Adrenal gland (tissue), 5 donors: ENCODE data around the gene RBP2.

ENCODE experiments used
- CTCF ChIP-seq, 6 experiments: fragments of 450-650 bp in 4 of 6; fragments of 200-600 bp in 2 of 6; sonication (generic) in 1 of 6; IDR thresholded peaks; 1 replicate in 5 of 6; 2 replicates in 1 of 6; pipeline versions ENCODE4 v1.5.1 to v1.8.0; 2016 to 2021; ENCODE audit warnings: antibody characterized with exemption in 6 of 6, mild to moderate bottlenecking in 2 of 6, moderate library complexity in 1 of 6
- POLR2A ChIP-seq, 2 donors: fragments of 450-650 bp; IDR thresholded peaks; one replicate each; pipeline ENCODE4 v1.6.1; 2017; ENCODE audit warnings: antibody characterized with exemption in 2 of 2, mild to moderate bottlenecking in 2 of 2, moderate library complexity in 1 of 2
- donor health status: DM: no; HTN: no; CAD: no.

GRCh38 chr3:139499536-139499935 lies 23.2 kb upstream of the RBP2 start:
- TF ChIP-seq POLR2A (IDR thresholded peaks at IDR 0.05) (no peak), CTCF (IDR thresholded peaks at IDR 0.05) (no peak)
